Measurements from ENCODE around the gene NHS. TPM values are rescaled to one million over a fixed set of nuclear protein-coding genes. Genes with fewer than 3 reads are reported as not detected.

The NHS gene
- total RNA-seq, 1 donor from 2014 or later: 8.3 TPM

DNA sequence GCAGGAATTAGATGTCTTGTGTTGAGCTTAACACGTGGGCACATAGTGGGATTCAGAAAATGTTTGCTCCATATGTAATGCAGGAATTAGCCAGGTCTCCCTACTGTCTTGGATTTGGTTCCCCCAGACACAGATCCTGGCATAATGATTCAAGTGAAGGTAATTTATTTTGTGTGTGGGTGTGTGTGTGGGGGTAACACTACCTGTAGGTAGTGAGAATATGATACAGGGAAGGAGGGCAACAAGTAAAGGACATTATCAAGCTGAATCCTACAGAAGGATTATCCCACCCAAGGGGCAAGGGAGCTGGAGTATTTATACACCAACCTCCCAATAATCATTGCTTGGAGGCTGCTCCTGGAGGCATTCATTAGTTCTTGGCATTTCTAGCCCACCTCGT is 101.4 kb downstream of the NHS start:
- peaks cover 2% of the 10 kb centered on the region for H3K27me3 Mint-ChIP-seq (ENCODE audit: low read depth)
- DNase-seq (ENCODE audit: low spot score in 2 of 2, unreplicated experiment in 2 of 2): no peak
- H3K4me3 Mint-ChIP-seq: no peak overlapping the region
- no peaks in the 10 kb centered on the region for H3K36me3 Mint-ChIP-seq
- peaks cover 9% of the 10 kb centered on the region for H3K4me1 Mint-ChIP-seq
- no peak overlapping the region for H3K27ac Mint-ChIP-seq
- peaks cover 7% of the 10 kb centered on the region for H3K9me3 Mint-ChIP-seq
- TF ChIP-seq, protein P1, sequence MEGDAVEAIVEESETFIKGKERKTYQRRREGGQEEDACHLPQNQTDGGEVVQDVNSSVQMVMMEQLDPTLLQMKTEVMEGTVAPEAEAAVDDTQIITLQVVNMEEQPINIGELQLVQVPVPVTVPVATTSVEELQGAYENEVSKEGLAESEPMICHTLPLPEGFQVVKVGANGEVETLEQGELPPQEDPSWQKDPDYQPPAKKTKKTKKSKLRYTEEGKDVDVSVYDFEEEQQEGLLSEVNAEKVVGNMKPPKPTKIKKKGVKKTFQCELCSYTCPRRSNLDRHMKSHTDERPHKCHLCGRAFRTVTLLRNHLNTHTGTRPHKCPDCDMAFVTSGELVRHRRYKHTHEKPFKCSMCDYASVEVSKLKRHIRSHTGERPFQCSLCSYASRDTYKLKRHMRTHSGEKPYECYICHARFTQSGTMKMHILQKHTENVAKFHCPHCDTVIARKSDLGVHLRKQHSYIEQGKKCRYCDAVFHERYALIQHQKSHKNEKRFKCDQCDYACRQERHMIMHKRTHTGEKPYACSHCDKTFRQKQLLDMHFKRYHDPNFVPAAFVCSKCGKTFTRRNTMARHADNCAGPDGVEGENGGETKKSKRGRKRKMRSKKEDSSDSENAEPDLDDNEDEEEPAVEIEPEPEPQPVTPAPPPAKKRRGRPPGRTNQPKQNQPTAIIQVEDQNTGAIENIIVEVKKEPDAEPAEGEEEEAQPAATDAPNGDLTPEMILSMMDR (IDR thresholded peaks at IDR 0.05; ENCODE audit: unreplicated experiment): no peak

DNA sequence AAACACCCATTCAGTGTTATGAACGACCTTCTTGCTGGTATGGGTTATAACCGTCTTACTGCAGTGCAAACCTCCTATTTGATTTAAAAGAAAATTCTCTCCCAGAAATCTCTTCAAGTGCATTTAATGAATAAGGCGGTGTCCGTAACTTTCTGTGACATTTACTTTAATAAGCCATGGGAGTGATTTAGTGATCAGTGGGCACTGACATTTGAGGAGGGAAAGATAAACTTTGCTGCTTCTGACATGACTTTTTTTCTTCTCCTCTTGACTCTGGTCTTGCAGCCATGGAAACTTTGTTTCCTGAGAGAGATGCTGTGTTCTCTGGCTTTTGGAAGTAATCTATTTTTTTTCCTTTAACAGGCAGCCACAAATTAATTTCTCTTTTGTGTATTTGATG is 106.1 kb downstream of the NHS start:
- Mint-ChIP-seq H3K4me3 (no peak overlapping the region), H3K27ac (no peak overlapping the region), H3K4me1 (no peaks in the 10 kb centered on the region)

DNA sequence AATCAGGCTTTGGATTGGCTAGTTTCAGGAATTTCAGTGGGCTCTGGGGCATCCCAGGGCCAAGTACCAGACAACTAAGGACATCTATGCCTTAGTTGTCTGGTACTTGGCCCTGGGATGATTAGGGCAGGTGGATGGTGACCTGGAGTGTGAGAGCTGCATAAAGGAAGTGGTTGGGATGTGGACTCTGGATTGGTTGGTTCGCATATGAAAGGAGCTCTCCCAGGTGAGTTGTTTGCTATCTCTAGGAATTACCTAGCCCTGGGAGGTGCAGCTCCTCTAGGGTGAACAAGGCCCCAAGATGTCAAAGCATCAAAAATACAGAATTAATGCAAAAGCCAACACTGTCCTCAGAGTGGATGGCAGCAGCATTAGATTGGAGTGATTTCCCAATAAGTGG is 109.6 kb downstream of the NHS start:
- Mint-ChIP-seq H3K36me3 (no peaks in the 10 kb centered on the region), H3K9me3 (peaks cover 3% of the 10 kb centered on the region), H3K27ac (no peak overlapping the region), H3K4me1 (peaks cover 6% of the 10 kb centered on the region), H3K27me3 (ENCODE audit: low read depth) (peaks cover 2% of the 10 kb centered on the region), H3K4me3 (no peak overlapping the region)
- TF ChIP-seq, protein P1 (IDR thresholded peaks at IDR 0.05; ENCODE audit: unreplicated experiment): no peak
- DNase-seq (ENCODE audit: low spot score in 2 of 2, unreplicated experiment in 2 of 2): no peak

More for the DNA sequence above, 106.1 kb downstream of the NHS start:
- Mint-ChIP-seq H3K27me3 (ENCODE audit: low read depth) (peaks cover 2% of the 10 kb centered on the region), H3K36me3 (no peaks in the 10 kb centered on the region), H3K9me3 (peaks cover 7% of the 10 kb centered on the region)
- DNase-seq (ENCODE audit: low spot score in 2 of 2, unreplicated experiment in 2 of 2): no peak
- TF ChIP-seq, protein P1 (IDR thresholded peaks at IDR 0.05; ENCODE audit: unreplicated experiment): no peak

DNA sequence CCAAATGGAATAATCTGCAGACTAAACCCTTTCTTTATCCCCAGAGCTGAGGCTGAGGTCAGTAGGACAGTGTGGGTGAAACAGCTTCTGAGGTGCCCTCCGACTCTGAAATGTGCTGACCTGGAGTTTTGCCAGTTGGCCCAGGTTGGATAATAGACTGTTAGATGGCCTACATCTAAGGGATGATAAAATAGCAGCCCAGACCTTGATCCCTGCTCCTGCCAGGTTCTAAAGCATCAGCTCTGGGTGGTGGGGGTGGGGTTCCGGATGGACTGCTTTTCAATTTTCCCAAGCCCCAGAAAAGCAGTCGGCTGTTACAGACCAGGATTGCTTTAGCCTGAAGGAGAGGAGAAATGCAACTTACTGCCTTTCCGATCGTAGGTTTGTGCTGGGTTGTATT is 110.4 kb downstream of the NHS start:
- H3K36me3 Mint-ChIP-seq: no peaks in the 10 kb centered on the region
- peaks cover 2% of the 10 kb centered on the region for H3K27me3 Mint-ChIP-seq (ENCODE audit: low read depth)
- TF ChIP-seq, protein P1 (IDR thresholded peaks at IDR 0.05; ENCODE audit: unreplicated experiment): no peak

DNA sequence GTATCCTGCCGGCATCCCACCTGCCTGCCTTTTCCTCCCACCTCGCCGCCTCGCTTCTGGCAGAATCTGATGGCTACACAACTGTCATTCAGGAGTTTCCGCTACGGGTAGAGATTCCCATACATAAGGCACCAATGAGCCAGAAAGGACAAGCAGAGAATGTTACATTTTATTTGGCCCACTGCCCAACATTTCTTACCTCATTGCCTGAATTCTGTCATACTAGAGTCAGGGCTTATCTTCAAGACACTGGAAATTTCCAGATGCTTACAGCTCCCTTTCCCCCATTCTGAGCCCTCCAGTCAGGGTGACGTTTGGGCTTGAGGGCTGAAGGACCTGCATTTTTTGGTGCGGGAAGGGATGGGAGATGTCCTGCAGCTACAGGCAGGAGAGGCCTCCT is 113.0 kb downstream of the NHS start:
- no peak for DNase-seq (ENCODE audit: low spot score in 2 of 2, unreplicated experiment in 2 of 2)
- H3K4me1 Mint-ChIP-seq: peaks cover 6% of the 10 kb centered on the region

More for the DNA sequence above, 110.4 kb downstream of the NHS start:
- no peak overlapping the region for H3K4me3 Mint-ChIP-seq
- H3K4me1 Mint-ChIP-seq: peaks cover 6% of the 10 kb centered on the region
- no peak for DNase-seq (ENCODE audit: low spot score in 2 of 2, unreplicated experiment in 2 of 2)
- no peaks in the 10 kb centered on the region for H3K9me3 Mint-ChIP-seq
- H3K27ac Mint-ChIP-seq: no peak overlapping the region

More for the DNA sequence above, 113.0 kb downstream of the NHS start:
- Mint-ChIP-seq H3K27me3 (ENCODE audit: low read depth) (peaks cover 2% of the 10 kb centered on the region), H3K27ac (no peak overlapping the region), H3K9me3 (peaks cover 6% of the 10 kb centered on the region), H3K4me3 (no peak overlapping the region), H3K36me3 (no peaks in the 10 kb centered on the region)
- TF ChIP-seq, protein P1 (IDR thresholded peaks at IDR 0.05; ENCODE audit: unreplicated experiment): no peak

All from mesothelial cell of epicardium (in vitro differentiated cells).